SK-N-SH (cell line): ENCODE measurements around the gene ACVR1B.

Experiments used
- EZH2phosphoT487 ChIP-seq: fragments of 200-600 bp; sonication (generic); IDR thresholded peaks from 2 replicates; pipeline ENCODE4 v1.6.1; 2017; ENCODE audit warnings: low read depth, mixed run types, mild to moderate bottlenecking, antibody characterized with exemption, moderate library complexity, borderline replicate concordance
- MXI1 ChIP-seq: IDR thresholded peaks from 2 replicates; pipeline ENCODE4 v1.6.1; 2012; ENCODE audit warnings: mild to moderate bottlenecking, low read depth, low read length, improper control_type of control experiment
- POLR2AphosphoS5 ChIP-seq: IDR thresholded peaks from 2 replicates; pipeline ENCODE4 v1.6.1; 2012; ENCODE audit warnings: low read depth, low read length
- SIN3A ChIP-seq: IDR thresholded peaks from 2 replicates; pipeline ENCODE4 v1.6.1; 2012; ENCODE audit warnings: low read depth, mild to moderate bottlenecking, low read length, moderate library complexity, borderline replicate concordance
- TF ChIP-seq, protein P1 (sequence below): fragments of 200-600 bp; sonication (generic); IDR thresholded peaks from 2 replicates; pipeline ENCODE4 v1.6.1; 2017; ENCODE audit warnings: antibody characterized with exemption, mild to moderate bottlenecking, moderate library complexity
- TF ChIP-seq, protein P2 (sequence below): fragments of 150-350 bp; IDR thresholded peaks from 2 replicates; pipeline ENCODE4 v1.6.1; 2017; ENCODE audit warnings: antibody characterized with exemption, low read length, low read depth, borderline replicate concordance
- TF ChIP-seq, protein P3 (sequence below): IDR thresholded peaks from 2 replicates; pipeline ENCODE4 v1.6.1; 2012; ENCODE audit warnings: mild to moderate bottlenecking, low read depth, low read length, moderate library complexity
- TF ChIP-seq, protein P4 (sequence below): IDR thresholded peaks from 2 replicates; pipeline ENCODE4 v1.4.0; 2012; ENCODE audit warnings: low read depth

DNA sequence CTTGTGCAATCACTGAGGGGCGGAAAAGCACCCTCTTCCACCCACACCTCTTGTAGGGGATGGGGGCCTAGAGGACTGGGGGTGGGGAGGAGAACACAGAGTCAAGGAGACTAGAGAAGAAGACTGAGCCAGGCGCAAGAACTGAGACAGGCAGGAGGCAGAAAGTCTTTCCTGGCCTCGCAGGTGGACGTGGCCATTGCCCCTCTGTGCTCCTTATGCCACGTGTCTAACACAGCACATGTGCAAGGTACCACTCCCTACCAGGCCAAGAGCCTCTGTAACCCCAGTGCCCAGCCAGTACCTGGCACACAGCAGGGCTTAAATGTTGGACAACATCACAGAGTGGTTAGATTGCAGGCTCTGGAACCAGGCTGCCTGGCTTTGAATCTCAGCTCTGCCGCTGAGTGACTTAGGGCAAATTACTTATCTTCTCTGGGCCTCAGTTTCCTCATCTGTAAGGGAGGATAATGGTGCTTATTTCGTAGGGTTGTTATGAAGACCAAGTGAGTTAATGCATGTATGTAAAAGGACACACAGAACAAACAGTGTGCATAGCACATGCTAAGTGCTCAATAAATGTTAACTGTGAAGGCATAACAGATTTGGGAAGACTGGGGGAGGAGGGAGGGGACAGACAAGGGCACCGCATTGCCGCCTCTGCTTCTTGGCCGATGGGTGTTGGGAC, 53.9 kb downstream of the ACVR1B start:
- TF ChIP-seq POLR2AphosphoS5 (no peak), SIN3A (no peak), EZH2phosphoT487 (no peak), MXI1 (no peak)
- TF ChIP-seq, protein P1, sequence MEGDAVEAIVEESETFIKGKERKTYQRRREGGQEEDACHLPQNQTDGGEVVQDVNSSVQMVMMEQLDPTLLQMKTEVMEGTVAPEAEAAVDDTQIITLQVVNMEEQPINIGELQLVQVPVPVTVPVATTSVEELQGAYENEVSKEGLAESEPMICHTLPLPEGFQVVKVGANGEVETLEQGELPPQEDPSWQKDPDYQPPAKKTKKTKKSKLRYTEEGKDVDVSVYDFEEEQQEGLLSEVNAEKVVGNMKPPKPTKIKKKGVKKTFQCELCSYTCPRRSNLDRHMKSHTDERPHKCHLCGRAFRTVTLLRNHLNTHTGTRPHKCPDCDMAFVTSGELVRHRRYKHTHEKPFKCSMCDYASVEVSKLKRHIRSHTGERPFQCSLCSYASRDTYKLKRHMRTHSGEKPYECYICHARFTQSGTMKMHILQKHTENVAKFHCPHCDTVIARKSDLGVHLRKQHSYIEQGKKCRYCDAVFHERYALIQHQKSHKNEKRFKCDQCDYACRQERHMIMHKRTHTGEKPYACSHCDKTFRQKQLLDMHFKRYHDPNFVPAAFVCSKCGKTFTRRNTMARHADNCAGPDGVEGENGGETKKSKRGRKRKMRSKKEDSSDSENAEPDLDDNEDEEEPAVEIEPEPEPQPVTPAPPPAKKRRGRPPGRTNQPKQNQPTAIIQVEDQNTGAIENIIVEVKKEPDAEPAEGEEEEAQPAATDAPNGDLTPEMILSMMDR = no peak
- TF ChIP-seq, protein P2, sequence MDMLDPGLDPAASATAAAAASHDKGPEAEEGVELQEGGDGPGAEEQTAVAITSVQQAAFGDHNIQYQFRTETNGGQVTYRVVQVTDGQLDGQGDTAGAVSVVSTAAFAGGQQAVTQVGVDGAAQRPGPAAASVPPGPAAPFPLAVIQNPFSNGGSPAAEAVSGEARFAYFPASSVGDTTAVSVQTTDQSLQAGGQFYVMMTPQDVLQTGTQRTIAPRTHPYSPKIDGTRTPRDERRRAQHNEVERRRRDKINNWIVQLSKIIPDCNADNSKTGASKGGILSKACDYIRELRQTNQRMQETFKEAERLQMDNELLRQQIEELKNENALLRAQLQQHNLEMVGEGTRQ = no peak
- TF ChIP-seq, protein P3, sequence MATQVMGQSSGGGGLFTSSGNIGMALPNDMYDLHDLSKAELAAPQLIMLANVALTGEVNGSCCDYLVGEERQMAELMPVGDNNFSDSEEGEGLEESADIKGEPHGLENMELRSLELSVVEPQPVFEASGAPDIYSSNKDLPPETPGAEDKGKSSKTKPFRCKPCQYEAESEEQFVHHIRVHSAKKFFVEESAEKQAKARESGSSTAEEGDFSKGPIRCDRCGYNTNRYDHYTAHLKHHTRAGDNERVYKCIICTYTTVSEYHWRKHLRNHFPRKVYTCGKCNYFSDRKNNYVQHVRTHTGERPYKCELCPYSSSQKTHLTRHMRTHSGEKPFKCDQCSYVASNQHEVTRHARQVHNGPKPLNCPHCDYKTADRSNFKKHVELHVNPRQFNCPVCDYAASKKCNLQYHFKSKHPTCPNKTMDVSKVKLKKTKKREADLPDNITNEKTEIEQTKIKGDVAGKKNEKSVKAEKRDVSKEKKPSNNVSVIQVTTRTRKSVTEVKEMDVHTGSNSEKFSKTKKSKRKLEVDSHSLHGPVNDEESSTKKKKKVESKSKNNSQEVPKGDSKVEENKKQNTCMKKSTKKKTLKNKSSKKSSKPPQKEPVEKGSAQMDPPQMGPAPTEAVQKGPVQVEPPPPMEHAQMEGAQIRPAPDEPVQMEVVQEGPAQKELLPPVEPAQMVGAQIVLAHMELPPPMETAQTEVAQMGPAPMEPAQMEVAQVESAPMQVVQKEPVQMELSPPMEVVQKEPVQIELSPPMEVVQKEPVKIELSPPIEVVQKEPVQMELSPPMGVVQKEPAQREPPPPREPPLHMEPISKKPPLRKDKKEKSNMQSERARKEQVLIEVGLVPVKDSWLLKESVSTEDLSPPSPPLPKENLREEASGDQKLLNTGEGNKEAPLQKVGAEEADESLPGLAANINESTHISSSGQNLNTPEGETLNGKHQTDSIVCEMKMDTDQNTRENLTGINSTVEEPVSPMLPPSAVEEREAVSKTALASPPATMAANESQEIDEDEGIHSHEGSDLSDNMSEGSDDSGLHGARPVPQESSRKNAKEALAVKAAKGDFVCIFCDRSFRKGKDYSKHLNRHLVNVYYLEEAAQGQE = no peak
- TF ChIP-seq, protein P4, sequence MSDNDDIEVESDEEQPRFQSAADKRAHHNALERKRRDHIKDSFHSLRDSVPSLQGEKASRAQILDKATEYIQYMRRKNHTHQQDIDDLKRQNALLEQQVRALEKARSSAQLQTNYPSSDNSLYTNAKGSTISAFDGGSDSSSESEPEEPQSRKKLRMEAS = no peak
